HG03103 (cell line): Measurements from ENCODE around the gene THSD8.

Experiments
- ATAC-seq: cut with Tn5 transposase; IDR thresholded peaks from one replicate; pipeline ENCODE4 v1.9.1; 2021; ENCODE audit warnings: low read depth; ENCODE audit not compliant: unreplicated experiment

The THSD8 gene

GRCh38 chr19:12801466-12802266, at the start of gene THSD8, which contains the start of gene PRDX2:
Gene THSD8 (plus strand): TSS chr19:12802069. CDS start chr19:12802072, 3 bp downstream.
Gene PRDX2 (minus strand): TSS chr19:12801800. CDS start chr19:12801261, 539 bp downstream.
- no peak for ATAC-seq

GRCh38 chr19:12754465-12755196, 47.2 kb upstream of the THSD8 start:
- ATAC-seq = no peak

GRCh38 chr19:12756150-12756883, 45.6 kb upstream of the THSD8 start:
- no peak for ATAC-seq

GRCh38 chr19:12757544-12758274, 44.2 kb upstream of the THSD8 start:
- ATAC-seq = no peak

- no peak for ATAC-seq
Measured at GRCh38 chr19:12759686-12760085, 42.2 kb upstream of the THSD8 start.

GRCh38 chr19:12763100-12763499, 38.8 kb upstream of the THSD8 start:
- no peak for ATAC-seq

- ATAC-seq = no peak
Measured at GRCh38 chr19:12764698-12765097, 37.2 kb upstream of the THSD8 start.

- ATAC-seq = no peak
Measured at GRCh38 chr19:12766051-12766521, 35.8 kb upstream of the THSD8 start.

- no peak for ATAC-seq
Measured at GRCh38 chr19:12767150-12767549, 34.7 kb upstream of the THSD8 start.

GRCh38 chr19:12767666-12768065, 34.2 kb upstream of the THSD8 start:
- no peak for ATAC-seq

- ATAC-seq = no peak
Measured at GRCh38 chr19:12769689-12770088, 32.2 kb upstream of the THSD8 start.

GRCh38 chr19:12770922-12771321, 30.9 kb upstream of the THSD8 start:
- no peak for ATAC-seq

- no peak for ATAC-seq
Measured at GRCh38 chr19:12772323-12772722, 29.5 kb upstream of the THSD8 start.

GRCh38 chr19:12773571-12773970, 28.3 kb upstream of the THSD8 start:
- ATAC-seq = no peak

- no peak for ATAC-seq
Measured at GRCh38 chr19:12774588-12775555, 27.0 kb upstream of the THSD8 start, which contains the start of gene HOOK2. Gene HOOK2 (minus strand): TSS chr19:12775552. CDS start chr19:12775449, 103 bp downstream.

GRCh38 chr19:12777217-12778016, 24.5 kb upstream of the THSD8 start:
- ATAC-seq = no peak

- ATAC-seq = no peak
Measured at GRCh38 chr19:12778017-12778904, 23.6 kb upstream of the THSD8 start.

- no peak for ATAC-seq
Measured at GRCh38 chr19:12778905-12779161, 23.0 kb upstream of the THSD8 start.
